PC-9 (cell line): Measurements from ENCODE around the gene SYNJ2.

Experiments
- CTCF ChIP-seq: fragments of 200-600 bp; sonication (generic); conservative IDR thresholded peaks from 2 replicates; pipeline ENCODE4 v1.6.1; 2017; ENCODE audit warnings: mixed run types, antibody characterized with exemption, mild to moderate bottlenecking, moderate library complexity
- EZH2 ChIP-seq: fragments of 200-600 bp; sonication (generic); IDR thresholded peaks from 2 replicates; pipeline ENCODE4 v1.8.0; 2017; ENCODE audit warnings: antibody characterized with exemption, low read depth

- no peak for TF ChIP-seq CTCF
- TF ChIP-seq EZH2: no peak
Measured at GRCh38 chr6:158095031-158095430, 113.4 kb downstream of the SYNJ2 start.
